ENCODE data around the gene CNTF.

CNTF gene

GRCh38 chr11:58608331-58608730, 14.1 kb upstream of the CNTF start:
- DNase-seq: no peak

GRCh38 chr11:58609723-58610122, 12.7 kb upstream of the CNTF start:
- no peak for DNase-seq

DNA sequence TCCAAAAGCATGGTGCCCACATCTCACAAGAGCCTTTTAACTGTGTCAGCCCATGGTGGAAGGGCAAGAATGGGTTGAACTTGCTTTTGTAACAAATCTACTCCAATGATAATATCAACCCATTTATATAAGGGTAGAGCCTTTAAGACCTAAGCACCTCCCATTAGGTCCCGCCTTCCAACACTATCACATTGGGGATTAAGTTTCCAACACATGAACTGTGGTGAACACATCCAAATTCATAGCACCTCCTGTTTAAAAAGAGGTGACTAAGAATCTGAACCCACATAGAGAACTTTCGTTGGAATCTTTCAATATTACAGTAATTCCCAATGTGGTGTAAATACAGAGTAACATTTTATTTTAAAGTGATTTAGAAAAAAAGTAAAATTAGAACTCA, 9.2 kb upstream of the CNTF start:
- no peak for DNase-seq

GRCh38 chr11:58615559-58615958, 6.9 kb upstream of the CNTF start:
- DNase-seq: no peak

DNA sequence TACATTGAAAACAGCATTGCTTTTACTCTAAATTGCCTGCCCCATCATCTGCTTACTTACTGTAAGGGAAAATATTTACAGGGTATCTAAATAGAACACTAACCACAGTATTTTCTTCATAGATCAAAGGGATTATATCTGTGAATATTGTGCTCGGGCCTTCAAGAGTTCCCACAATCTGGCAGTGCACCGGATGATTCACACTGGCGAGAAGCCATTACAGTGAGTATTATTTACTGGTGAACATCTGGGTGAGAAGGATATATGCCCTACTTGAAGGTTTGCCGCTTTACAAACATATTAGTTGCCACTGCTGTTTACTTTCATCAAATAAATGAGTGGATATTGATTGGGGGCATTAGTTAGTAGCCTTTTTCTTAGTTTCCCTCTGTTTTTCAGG, 5.9 kb upstream of the CNTF start:
- DNase-seq: no peak

DNA sequence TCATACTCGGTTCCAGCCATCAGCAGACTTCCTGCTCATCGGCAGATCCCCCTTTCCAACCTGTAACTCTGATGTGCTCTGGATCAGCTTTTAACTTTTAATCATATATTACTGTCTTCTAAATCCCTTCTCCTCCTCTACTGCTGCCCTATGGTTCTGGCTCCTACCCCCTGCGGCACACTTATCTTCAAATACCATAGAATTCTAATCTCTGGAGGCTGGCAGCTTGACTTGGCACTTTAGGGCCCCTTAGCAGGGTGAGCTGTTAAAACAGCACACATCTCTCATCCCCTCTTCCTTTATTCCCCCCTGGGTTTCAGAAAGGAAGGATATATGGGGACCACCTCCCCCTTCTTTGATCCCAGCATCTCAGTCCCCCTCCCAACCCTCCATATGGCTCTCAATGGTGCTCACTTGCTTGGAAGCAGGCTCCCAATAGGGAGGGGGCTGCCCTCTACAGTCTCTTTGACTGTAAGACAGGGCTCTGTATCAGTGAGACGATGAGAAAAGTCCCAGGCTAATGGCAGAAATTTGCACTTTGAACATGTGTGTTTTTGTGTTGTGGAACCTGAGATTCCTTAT, 4.4 kb upstream of the CNTF start:
- DNase-seq: no peak

DNA sequence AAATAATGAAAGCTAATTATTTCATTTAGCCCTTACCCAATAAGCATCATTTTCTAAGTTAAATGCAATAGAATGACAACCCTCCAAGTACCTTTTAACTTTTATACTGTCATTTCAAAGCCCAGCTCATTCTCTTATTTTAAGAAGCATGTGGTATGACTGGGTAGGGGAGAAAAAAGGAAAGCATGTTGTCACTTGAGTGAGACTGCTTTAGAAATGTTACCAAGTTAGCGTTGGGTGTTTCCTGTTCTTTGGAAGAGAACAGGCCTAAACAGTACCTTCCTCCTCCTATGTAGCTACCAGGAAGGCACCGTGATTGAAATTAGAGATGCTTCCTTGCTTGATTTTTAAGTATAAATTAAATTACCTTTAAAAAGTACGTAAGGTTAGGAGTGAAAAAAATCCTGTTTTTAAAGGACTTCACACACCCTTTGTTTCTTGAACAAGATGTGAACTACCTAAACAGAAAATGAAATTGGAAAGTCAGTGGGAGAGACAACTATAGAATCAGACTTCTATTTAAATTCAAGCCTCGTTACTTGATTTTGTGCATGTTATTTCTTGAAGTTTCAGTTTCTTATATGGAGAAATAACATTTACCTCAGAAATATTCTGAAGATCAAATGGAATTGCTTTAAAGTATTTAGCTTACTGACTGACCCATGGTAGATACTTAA, 741 bp upstream of the CNTF start:
- no peak for DNase-seq

GRCh38 chr11:58625086-58625485, 2.6 kb downstream of the CNTF start:
- no peak for DNase-seq

DNA sequence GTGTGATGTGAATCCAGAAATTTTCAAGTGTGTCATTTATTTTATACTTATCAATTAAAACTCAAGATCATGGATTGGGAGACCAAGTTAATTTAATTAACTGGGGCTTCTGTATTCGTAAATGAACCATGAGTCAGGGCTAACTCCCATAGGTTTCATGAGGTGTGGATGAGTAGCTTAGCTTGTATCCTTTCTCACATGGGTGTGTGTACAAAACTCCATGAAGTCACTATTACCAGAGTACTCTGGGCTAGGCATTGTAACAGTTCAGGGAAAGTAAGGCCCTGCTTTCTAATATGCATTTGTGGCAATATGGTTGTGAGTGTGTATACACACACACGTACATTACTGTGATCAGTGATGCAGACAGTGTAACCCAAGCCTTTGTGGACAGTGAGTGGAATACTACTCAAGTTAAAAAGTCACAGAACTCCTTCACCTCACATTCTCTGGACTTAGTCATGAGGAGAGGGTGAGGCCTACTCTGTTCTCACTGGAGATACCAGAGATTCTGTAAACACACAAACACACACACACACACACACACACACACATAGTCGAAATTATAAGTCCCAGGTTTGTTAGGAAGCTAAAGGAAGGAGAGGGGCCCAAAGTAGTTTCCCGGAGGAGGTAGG, 3.5 kb downstream of the CNTF start:
- no peak for DNase-seq

- DNase-seq: no peak
These were observed 4.5 kb downstream of the CNTF start for GRCh38 chr11:58626934-58627483.

- no peak for DNase-seq
These were observed 6.0 kb downstream of the CNTF start for GRCh38 chr11:58628446-58628845.

- no peak for DNase-seq
These were observed 7.4 kb downstream of the CNTF start for GRCh38 chr11:58629857-58630256.

DNA sequence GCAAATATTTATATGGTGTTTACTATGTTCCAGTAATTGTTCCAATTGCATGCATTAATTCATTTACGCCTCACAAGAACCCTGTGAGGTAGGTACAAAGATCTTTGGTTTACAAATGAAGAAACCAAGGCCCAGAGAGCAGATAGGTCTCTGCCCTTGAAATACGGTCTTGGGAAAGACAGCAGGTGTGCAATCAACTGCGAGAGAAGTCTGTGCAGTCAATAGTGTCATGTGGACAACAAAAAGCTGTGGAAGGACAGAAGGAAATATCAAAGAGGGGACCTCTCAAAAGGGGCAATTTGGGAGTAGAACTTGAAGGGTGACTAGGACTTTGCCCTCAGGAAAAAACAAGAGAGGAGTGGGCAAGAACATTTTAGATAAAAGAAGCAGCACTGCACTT, 8.9 kb downstream of the CNTF start:
- DNase-seq: no peak

DNA sequence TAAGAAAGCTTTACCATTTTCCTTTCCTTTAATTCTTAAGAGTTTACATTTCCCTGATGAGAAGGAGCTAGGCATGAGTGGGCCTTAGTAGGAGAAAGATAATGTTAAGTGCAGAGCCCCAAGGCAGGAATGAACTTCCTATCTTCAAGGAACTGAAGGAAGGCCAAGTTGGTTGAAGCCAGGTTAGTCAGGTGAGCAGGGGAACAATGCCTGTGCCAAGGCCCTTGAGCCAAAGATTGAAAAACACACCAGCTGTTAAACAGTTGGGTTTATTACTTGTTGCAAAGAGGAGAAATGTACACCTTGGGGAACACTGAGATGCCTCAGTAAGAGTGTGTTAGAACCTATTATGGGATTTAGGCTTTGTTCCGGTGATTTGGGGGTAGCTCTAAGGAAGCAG, 10.0 kb downstream of the CNTF start:
- DNase-seq: no peak

DNA sequence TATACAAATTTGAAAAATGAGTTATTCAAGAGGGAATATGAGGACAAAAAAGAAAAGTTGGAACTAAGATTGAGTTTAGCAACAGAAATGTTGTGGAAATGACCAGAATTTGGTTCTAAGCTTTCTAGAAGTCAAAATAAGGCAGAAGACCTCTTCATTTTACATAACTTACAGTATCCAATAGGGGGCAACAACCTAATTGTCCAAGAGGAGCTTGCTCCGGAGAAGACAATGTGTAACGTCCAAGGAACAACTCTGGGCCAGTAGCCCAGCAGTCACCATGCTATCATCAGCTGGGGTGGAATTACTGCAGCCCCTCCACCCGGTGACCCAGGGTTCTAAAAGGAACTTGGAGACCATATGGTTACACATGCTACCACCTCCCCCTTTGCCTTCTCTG, 14.1 kb downstream of the CNTF start:
- DNase-seq: no peak

- no peak for DNase-seq
These were observed 14.9 kb downstream of the CNTF start for GRCh38 chr11:58637371-58637770.

DNA sequence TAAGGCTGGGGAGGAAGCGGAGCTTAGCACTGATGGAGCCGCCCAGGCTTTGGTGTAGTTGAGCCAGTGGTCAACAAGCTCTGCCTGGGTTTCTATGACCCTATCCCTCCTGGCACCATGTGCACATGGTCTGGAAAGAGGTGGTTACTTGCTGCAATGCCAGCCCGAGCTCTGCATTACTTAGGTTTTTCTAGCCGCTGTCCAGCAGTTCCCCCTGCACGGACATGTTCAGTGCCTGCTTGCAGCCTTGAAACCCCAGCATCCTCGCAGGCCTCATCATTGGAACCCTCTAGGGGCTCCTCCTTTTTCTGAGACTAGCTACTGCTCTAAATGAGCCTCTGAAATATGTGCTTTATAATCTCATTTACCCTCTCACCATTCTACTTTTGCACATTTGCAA, 16.6 kb downstream of the CNTF start:
- no peak for DNase-seq

- DNase-seq: no peak
These were observed 17.2 kb downstream of the CNTF start for GRCh38 chr11:58639669-58640068.

DNA sequence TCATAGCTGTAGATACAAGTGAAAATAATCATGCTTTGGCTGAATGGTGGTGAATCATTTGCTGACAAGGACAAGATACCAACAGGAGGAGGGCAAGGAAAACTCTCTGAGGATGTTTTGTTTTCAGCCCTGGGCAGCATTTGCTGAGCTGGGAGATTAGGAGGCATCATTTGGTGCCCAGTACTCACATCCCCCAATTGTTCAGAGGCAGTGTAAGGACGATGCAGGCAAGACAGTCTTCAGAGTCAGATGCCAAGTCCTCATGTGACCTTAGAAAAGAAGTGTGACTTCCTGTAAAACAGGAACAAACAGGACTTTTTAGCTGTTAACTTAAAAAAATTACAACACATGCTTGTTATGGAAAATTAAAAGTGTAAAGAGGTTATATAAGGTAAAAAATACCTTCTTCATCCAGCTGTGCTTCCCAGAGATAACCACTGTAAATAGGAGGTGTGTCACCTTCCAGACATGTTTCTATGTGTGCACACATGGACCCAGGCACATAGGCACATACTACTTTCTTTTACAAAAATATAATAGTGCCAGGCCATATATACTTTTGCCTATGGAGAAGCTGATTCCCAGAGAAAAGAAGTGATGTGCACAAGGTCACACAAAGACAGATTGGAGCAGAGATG, 18.0 kb downstream of the CNTF start:
- DNase-seq: no peak

DNA sequence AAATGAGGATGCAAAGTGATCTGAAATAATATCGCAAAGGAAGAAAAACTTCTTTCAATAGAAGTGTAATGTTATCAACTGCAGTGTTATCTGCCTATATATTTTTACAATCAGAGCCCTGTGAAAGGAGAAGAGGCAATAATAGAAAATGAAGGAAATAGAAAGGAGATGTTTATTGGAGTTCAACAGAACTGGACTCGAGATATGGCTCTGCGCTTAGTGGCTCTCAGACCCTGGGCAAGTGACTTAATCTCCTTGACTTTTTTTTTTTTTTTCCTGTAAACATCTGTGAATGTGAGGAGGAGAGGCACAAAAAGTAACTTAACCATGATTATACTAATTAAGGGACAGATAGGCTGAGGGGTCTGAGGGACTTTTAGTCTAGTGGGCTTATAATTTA, 18.9 kb downstream of the CNTF start:
- no peak for DNase-seq

- no peak for DNase-seq
These were observed 19.5 kb downstream of the CNTF start for GRCh38 chr11:58641803-58642581.

DNA sequence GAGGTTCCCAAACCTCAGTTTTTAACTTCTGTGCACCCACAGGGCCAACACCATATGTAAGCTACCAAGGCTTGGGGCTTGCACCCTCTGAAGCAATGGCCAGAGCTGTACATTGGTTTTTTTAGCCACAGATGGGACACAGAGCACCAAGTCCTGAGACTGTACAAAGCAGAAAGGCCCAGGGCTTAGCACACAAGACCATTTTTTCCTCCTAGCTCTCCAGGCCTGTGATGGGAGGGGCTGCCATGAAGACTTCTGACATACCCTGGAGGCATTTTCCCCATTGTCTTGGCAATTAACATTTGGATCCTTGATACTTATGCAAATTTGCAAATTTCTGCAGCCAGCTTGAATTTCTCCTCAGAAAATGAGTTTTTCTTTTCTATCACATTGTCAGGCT, 23.4 kb downstream of the CNTF start:
- no peak for DNase-seq

- DNase-seq: no peak
These were observed 24.8 kb downstream of the CNTF start for GRCh38 chr11:58647141-58647699.

Measured in stimulated activated naive CD4-positive, alpha-beta T cell treated with Interleukin-2 at 50 U/mL for 16 hours (primary cell).